Bladder microvascular endothelial cell (primary cell): ENCODE results near the gene KCNMB4. TPM values are rescaled to one million over a fixed set of nuclear protein-coding genes. Genes with fewer than 3 reads are reported as not detected.

ENCODE experiments used
- total RNA-seq: library from RNA; depleted of rRNA; stranded (reverse); fragments of >200 nt; gene quantifications from 2 replicates; pipeline ENCODE4 v1.2.3, GENCODE V29; 2014

The KCNMB4 gene, protein sequence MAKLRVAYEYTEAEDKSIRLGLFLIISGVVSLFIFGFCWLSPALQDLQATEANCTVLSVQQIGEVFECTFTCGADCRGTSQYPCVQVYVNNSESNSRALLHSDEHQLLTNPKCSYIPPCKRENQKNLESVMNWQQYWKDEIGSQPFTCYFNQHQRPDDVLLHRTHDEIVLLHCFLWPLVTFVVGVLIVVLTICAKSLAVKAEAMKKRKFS
- total RNA-seq, result 0.32 and 0.57 TPM in 2 replicates

DNA sequence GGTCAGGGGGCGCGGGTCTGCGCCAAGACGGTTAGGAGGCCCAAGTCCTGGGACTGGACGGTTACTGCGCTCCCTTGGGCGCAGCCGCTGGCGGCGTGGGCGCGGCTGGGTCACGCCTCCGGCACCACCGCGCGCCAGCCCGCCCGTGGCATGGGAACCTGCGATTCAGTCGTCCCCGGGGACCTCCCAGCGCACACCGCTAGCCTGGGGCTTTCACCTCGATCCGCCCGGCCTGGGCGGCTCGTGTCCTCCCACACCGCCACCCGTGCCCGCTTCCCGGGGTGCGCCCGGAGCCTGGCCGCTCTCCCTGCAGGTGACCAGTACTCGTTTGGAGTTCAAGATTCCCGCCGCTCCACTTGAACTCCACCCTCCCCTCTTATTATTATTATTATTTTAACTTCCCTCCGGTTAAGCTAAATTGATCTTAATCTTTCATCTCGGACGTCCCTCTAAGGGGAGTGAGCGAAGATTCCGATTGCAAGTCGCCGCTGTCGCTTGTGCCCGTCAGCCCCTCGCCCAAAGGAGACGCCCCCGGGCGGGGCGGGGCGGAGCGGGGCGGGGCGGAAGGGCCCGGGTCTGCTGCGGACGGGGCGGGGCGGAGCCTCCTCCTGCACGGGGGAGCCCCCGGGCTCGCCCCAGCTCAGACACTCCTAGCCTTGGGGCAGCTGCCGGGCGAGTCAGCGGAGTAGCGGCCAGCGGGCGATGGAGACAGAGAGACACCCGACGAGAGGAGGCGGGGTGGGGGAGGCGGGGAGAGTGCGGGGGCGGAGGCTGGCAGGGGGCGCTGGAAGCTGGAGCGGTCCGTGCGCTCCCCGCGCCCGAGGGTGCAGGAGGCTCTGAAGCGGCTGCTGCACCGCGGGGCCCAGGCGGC is at the start of gene KCNMB4:
TSS of gene KCNMB4 (plus strand) at position 643 of the 871 bp plus-strand sequence. CDS start 445 bp downstream, outside the sequence.

Other genes starting within 250 kb of the KCNMB4 start
- 83.9 and 206 TPM in 2 replicates for gene CNOT2, start 122.9 kb upstream of the KCNMB4 start, total RNA-seq